Uterine smooth muscle cell (primary cell): ENCODE measurements around the gene SNX12. TPM values are rescaled to one million over a fixed set of nuclear protein-coding genes. Genes with fewer than 3 reads are reported as not detected.

Experiments
- total RNA-seq: library from RNA; depleted of rRNA; stranded (reverse); fragments of >200 nt; gene quantifications from 2 replicates; pipeline ENCODE4 v1.2.3, GENCODE V29; 2014

Gene SNX12
- total RNA-seq = 55.7 and 57.2 TPM in 2 replicates

GRCh38 chrX:71068044-71068918 lies at the start of gene SNX12:
Gene SNX12 (minus strand): TSS chrX:71068334. CDS start chrX:71068306, 28 bp downstream.

DNA sequence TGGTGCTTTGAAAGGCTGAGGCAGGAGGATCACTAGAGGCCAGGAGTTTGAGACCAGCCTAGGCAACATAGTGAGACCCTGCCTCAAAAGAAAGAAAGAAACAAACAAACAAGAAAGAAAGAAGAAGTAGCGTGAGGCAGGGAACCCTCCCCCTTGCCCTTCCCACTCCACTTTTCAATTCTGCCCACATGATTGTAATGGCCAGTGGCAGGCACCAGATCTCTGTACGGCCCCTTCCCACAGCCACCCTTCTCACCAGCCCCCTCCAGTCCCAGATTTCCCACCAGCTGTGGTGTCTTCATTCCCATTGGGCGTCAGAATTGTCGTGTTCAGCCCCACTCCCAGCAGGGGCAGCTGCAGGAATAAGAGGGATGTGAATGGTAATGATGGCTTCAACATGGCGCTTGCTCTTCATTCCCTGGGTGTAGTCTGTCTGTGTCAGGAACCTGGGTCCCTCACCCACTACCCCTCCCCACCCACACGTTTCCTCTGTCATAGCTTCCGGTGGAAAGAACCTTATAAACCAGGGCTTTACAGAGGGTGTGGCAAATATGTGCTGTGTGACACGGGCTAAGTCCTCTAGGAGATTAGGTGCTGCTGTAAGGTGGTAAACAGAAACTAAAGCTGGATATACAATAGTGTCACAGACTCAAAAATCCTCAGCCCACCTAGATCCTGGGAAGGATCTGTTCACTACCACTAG lies 43.2 kb upstream of the SNX12 start, which contains the start of gene IL2RG:
Gene IL2RG (minus strand): TSS at position 437 of the 703 bp plus-strand sequence. CDS start 38 bp downstream, at position 399.

GRCh38 chrX:71106427-71106826 lies 38.3 kb upstream of the SNX12 start, which contains the start of gene CXorf65:
Gene CXorf65 (minus strand): TSS chrX:71106740. CDS start chrX:71106556, 184 bp downstream.

DNA sequence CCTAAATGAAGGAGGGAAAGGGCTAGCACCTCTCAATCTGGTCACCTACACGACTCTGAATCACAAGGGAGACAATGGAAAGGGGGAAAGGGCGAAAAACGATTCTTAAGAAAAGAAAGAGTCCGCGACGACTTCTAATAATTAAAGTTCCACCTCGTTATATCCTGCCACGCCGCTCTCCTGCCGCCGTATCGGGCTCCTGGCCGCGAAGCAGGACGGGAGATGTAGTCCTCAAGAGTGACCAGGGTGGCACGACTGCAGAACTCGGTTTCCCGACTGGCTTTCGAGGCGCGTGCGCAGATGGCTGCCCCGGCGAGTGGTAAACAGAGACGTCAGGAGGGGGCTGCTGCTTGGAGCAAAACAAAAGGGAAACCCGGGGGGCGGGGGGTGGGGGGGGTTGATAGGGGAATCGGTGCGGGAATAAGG lies 27.4 kb upstream of the SNX12 start, which contains the start of gene FOXO4:
Gene FOXO4 (plus strand): TSS at position 297 of the 426 bp plus-strand sequence. CDS start 678 bp downstream, outside the sequence.

Other genes starting within 250 kb of the SNX12 start
- gene TEX11, start 159.6 kb downstream of the SNX12 start, total RNA-seq = 0.12 TPM in 1 of 2 replicates, not detected in the other
- gene SLC7A3, start 137.2 kb downstream of the SNX12 start, total RNA-seq = not detected in 2 replicates
- gene FOXO4, start 27.5 kb upstream of the SNX12 start, total RNA-seq = 2.2 and 4.6 TPM in 2 replicates
- not detected in 2 replicates for gene CXorf65, start 38.4 kb upstream of the SNX12 start, total RNA-seq
- not detected in 2 replicates for gene IL2RG, start 43.2 kb upstream of the SNX12 start, total RNA-seq
- gene MED12, start 50.3 kb upstream of the SNX12 start, total RNA-seq = 15.6 and 28.7 TPM in 2 replicates
- under 0.01 and 0.12 TPM in 2 replicates for gene NLGN3, start 76.5 kb upstream of the SNX12 start, total RNA-seq
- not detected in 2 replicates for gene GJB1, start 154.9 kb upstream of the SNX12 start, total RNA-seq
- gene ZMYM3, start 185.8 kb upstream of the SNX12 start, total RNA-seq = 12.0 and 14.0 TPM in 2 replicates
- gene NONO, start 215.3 kb upstream of the SNX12 start, total RNA-seq = 400 and 456 TPM in 2 replicates
- 1.00 and 1.2 TPM in 2 replicates for gene ITGB1BP2, start 233.4 kb upstream of the SNX12 start, total RNA-seq